ENCODE measurements around the gene TTLL11.

The TTLL11 gene

DNA sequence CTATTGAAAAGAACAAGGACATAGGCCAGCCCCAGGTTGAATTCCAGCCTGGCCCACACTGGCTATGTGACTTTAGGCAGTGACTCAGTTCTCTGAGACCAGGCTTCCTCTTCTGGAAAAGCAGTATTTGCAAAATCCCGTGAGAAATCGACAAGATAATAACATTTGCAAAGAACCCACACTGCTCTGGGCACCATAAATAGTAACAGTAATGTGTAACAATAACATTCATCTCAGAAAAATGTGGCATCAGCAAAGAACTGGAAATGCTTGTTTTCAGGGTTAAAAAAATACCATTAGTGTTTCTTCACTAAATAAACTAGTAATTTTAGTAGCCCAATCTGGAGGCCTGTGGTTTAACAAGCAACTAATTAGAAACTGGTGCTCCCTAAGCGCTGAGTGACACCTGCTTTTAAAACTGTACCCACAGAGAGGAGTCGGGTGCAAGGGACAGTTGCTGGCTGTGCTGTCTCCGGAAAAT is 148.4 kb downstream of the TTLL11 start:
- WGBS, result 83% methylated on average over 5 of the region's 5 CpGs
- H3K27me3 ChIP-seq (ENCODE audit: insufficient read depth, low read length), result no peaks in the 10 kb centered on the region
- H3K9me3 ChIP-seq (ENCODE audit: insufficient read depth, low read depth, low read length), result no peaks in the 10 kb centered on the region
- H3K36me3 ChIP-seq (ENCODE audit: insufficient read depth, low read length), result no peaks in the 10 kb centered on the region
- H3K4me3 ChIP-seq (ENCODE audit: low read length), result no peak overlapping the region
- no peak overlapping the region for H3K9ac ChIP-seq (ENCODE audit: low read depth, low read length)
- H3K4me1 ChIP-seq (ENCODE audit: insufficient read depth, low read length), result peaks cover 16% of the 10 kb centered on the region
- no peak overlapping the region for H3K27ac ChIP-seq (ENCODE audit: low read depth, low read length)

GRCh38 chr9:121943463-121943862 is 149.6 kb downstream of the TTLL11 start:
- Histone ChIP-seq H3K27me3 (ENCODE audit: insufficient read depth, low read length) (no peaks in the 10 kb centered on the region), H3K9me3 (ENCODE audit: insufficient read depth, low read depth, low read length) (no peaks in the 10 kb centered on the region), H3K36me3 (ENCODE audit: insufficient read depth, low read length) (no peaks in the 10 kb centered on the region), H3K9ac (ENCODE audit: low read depth, low read length) (no peak overlapping the region), H3K27ac (ENCODE audit: low read depth, low read length) (no peak overlapping the region), H3K4me3 (ENCODE audit: low read length) (no peak overlapping the region), H3K4me1 (ENCODE audit: insufficient read depth, low read length) (peaks cover 18% of the 10 kb centered on the region)
- WGBS, result 93% methylated on average over 2 of the region's 2 CpGs

GRCh38 chr9:121942866-121943382 is 150.2 kb downstream of the TTLL11 start:
- WGBS, result 84% methylated on average over 12 of the region's 15 CpGs
- no peak overlapping the region for H3K9ac ChIP-seq (ENCODE audit: low read depth, low read length)
- H3K27ac ChIP-seq (ENCODE audit: low read depth, low read length), result no peak overlapping the region
- H3K9me3 ChIP-seq (ENCODE audit: insufficient read depth, low read depth, low read length), result no peaks in the 10 kb centered on the region
- H3K4me3 ChIP-seq (ENCODE audit: low read length), result no peak overlapping the region
- H3K27me3 ChIP-seq (ENCODE audit: insufficient read depth, low read length), result no peaks in the 10 kb centered on the region
- no peaks in the 10 kb centered on the region for H3K36me3 ChIP-seq (ENCODE audit: insufficient read depth, low read length)
- H3K4me1 ChIP-seq (ENCODE audit: insufficient read depth, low read length), result peaks cover 16% of the 10 kb centered on the region

- H3K27me3 ChIP-seq (ENCODE audit: insufficient read depth, low read length), result no peaks in the 10 kb centered on the region
- no peaks in the 10 kb centered on the region for H3K36me3 ChIP-seq (ENCODE audit: insufficient read depth, low read length)
- H3K4me1 ChIP-seq (ENCODE audit: insufficient read depth, low read length), result peaks cover 13% of the 10 kb centered on the region; the same call in 1 of the 2 replicates
- H3K9me3 ChIP-seq (ENCODE audit: insufficient read depth, low read depth, low read length), result no peaks in the 10 kb centered on the region
- no peak overlapping the region for H3K9ac ChIP-seq (ENCODE audit: low read depth, low read length)
- no peak overlapping the region for H3K4me3 ChIP-seq (ENCODE audit: low read length)
- no peak overlapping the region for H3K27ac ChIP-seq (ENCODE audit: low read depth, low read length)
- WGBS, result 94% methylated on average over 6 of the region's 7 CpGs
Observed at GRCh38 chr9:121942313-121942712, 150.8 kb downstream of the TTLL11 start.

GRCh38 chr9:121939643-121940042 is 153.5 kb downstream of the TTLL11 start:
- no peak overlapping the region for H3K9ac ChIP-seq (ENCODE audit: low read depth, low read length)
- H3K4me3 ChIP-seq (ENCODE audit: low read length), result no peak overlapping the region
- WGBS, result 58% methylated on average over 10 of the region's 10 CpGs
- no peaks in the 10 kb centered on the region for H3K9me3 ChIP-seq (ENCODE audit: insufficient read depth, low read depth, low read length)
- H3K36me3 ChIP-seq (ENCODE audit: insufficient read depth, low read length), result no peaks in the 10 kb centered on the region
- no peaks in the 10 kb centered on the region for H3K27me3 ChIP-seq (ENCODE audit: insufficient read depth, low read length)
- peaks cover 13% of the 10 kb centered on the region; the same call in 1 of the 2 replicates for H3K4me1 ChIP-seq (ENCODE audit: insufficient read depth, low read length)
- no peak overlapping the region for H3K27ac ChIP-seq (ENCODE audit: low read depth, low read length)

DNA sequence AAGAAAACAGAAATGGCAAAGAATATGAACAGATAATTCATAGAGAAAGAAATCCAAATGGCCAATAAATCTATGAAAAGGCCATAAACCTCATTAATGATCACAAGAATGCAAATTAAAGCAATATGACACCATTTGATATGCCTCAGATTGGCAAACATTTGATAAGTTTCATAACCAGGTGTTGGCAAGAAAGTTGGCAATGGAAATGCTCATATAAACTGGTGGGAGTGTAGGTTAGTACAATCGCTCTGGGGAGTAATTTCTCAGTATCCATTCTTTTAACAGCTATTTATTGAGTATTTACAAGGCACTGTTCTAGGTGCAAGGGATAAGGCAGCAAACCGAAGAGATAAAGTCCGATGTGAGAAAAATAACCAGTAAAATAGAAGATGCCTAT is 154.5 kb downstream of the TTLL11 start:
- peaks cover 13% of the 10 kb centered on the region; the same call in 1 of the 2 replicates for H3K4me1 ChIP-seq (ENCODE audit: insufficient read depth, low read length)
- no peaks in the 10 kb centered on the region for H3K9me3 ChIP-seq (ENCODE audit: insufficient read depth, low read depth, low read length)
- no peak overlapping the region for H3K4me3 ChIP-seq (ENCODE audit: low read length)
- no peaks in the 10 kb centered on the region for H3K36me3 ChIP-seq (ENCODE audit: insufficient read depth, low read length)
- H3K9ac ChIP-seq (ENCODE audit: low read depth, low read length), result no peak overlapping the region
- H3K27me3 ChIP-seq (ENCODE audit: insufficient read depth, low read length), result no peaks in the 10 kb centered on the region
- 97% methylated on average over 2 of the region's 3 CpGs for WGBS
- H3K27ac ChIP-seq (ENCODE audit: low read depth, low read length), result no peak overlapping the region

DNA sequence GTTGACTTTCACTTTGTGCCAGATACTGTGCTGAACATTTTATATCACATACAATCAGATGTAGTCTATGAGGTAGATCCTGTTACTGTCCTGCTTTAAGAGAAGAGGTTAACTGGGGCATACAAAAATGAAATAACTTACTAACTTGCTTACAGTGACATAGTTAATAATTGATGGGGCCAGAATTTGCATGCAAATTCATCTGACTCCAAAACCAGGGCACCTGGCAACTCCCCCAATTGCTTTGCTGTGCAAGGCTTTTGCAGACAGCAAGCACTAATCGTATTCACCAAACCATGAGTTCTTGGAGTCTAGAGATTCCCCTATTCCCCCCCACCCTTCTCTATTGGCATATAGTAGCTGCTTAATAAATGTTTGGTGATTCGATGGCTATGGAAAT is 155.9 kb downstream of the TTLL11 start:
- 83% methylated on average over 1 of the region's 2 CpGs for WGBS
- H3K4me1 ChIP-seq (ENCODE audit: insufficient read depth, low read length), result 0 out of 2 replicates have a peak, but pooled peaks cover 4% of the 10 kb centered on the region
- no peak overlapping the region for H3K4me3 ChIP-seq (ENCODE audit: low read length)
- no peaks in the 10 kb centered on the region for H3K27me3 ChIP-seq (ENCODE audit: insufficient read depth, low read length)
- no peaks in the 10 kb centered on the region for H3K36me3 ChIP-seq (ENCODE audit: insufficient read depth, low read length)
- H3K27ac ChIP-seq (ENCODE audit: low read depth, low read length), result no peak overlapping the region
- H3K9ac ChIP-seq (ENCODE audit: low read depth, low read length), result no peak overlapping the region
- no peaks in the 10 kb centered on the region for H3K9me3 ChIP-seq (ENCODE audit: insufficient read depth, low read depth, low read length)

DNA sequence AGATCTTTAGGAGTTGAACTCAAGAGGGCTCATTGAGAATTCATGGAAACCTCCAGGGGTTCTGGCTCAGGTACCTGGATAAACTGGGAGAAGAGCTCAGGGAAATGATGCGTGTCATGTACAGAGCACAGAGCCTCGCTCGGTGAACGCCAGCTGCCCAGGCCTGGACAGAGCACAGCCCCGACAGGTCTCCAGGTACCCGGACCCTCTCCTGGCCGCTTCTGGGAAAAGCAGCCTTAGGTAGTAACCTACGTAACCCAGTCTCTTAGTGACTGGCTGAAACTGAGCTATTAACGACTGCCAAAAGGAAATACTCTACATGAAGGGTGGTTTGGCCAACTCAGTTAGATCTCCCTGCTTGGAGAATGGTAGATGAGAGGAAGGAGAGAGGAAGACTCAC is 157.4 kb downstream of the TTLL11 start:
- Histone ChIP-seq H3K9me3 (ENCODE audit: insufficient read depth, low read depth, low read length) (no peaks in the 10 kb centered on the region), H3K9ac (ENCODE audit: low read depth, low read length) (no peak overlapping the region), H3K4me1 (ENCODE audit: insufficient read depth, low read length) (0 out of 2 replicates have a peak, but pooled peaks cover 4% of the 10 kb centered on the region), H3K27ac (ENCODE audit: low read depth, low read length) (no peak overlapping the region), H3K27me3 (ENCODE audit: insufficient read depth, low read length) (no peaks in the 10 kb centered on the region), H3K36me3 (ENCODE audit: insufficient read depth, low read length) (no peaks in the 10 kb centered on the region), H3K4me3 (ENCODE audit: low read length) (no peak overlapping the region)
- WGBS, result 74% methylated on average over 9 of the region's 9 CpGs

DNA sequence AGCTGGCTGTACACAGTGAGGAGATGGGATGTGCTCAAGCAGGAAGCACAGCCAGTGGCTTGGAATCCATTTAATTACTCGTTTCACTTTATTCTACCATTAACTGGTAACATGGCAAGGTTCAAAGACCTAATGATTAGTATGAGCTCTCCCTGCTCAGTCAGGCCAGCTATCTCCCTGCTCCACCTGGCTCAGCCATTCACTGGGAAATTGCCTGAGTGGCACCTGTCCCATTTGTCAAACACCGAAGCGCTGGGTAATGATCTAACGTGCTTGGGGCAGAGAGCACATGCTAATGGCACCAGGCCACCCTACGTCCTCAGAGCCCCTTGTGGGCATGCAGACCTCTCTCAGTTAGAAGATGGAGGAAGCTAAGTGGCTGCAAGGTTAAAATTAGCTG is 162.2 kb downstream of the TTLL11 start:
- H3K9me3 ChIP-seq (ENCODE audit: insufficient read depth, low read depth, low read length), result no peaks in the 10 kb centered on the region
- H3K4me1 ChIP-seq (ENCODE audit: insufficient read depth, low read length), result no peaks in the 10 kb centered on the region
- H3K27ac ChIP-seq (ENCODE audit: low read depth, low read length), result no peak overlapping the region
- H3K9ac ChIP-seq (ENCODE audit: low read depth, low read length), result no peak overlapping the region
- H3K36me3 ChIP-seq (ENCODE audit: insufficient read depth, low read length), result no peaks in the 10 kb centered on the region
- no peak overlapping the region for H3K4me3 ChIP-seq (ENCODE audit: low read length)
- H3K27me3 ChIP-seq (ENCODE audit: insufficient read depth, low read length), result no peaks in the 10 kb centered on the region
- 88% methylated on average over 5 of the region's 5 CpGs for WGBS

- no peaks in the 10 kb centered on the region for H3K4me1 ChIP-seq (ENCODE audit: insufficient read depth, low read length)
- H3K36me3 ChIP-seq (ENCODE audit: insufficient read depth, low read length), result no peaks in the 10 kb centered on the region
- H3K27me3 ChIP-seq (ENCODE audit: insufficient read depth, low read length), result no peaks in the 10 kb centered on the region
- H3K9me3 ChIP-seq (ENCODE audit: insufficient read depth, low read depth, low read length), result no peaks in the 10 kb centered on the region
- H3K9ac ChIP-seq (ENCODE audit: low read depth, low read length), result no peak overlapping the region
- WGBS, result 74% methylated on average over 10 of the region's 12 CpGs
- no peak overlapping the region for H3K27ac ChIP-seq (ENCODE audit: low read depth, low read length)
- H3K4me3 ChIP-seq (ENCODE audit: low read length), result no peak overlapping the region
Observed at GRCh38 chr9:121929893-121930875, 162.9 kb downstream of the TTLL11 start.

DNA sequence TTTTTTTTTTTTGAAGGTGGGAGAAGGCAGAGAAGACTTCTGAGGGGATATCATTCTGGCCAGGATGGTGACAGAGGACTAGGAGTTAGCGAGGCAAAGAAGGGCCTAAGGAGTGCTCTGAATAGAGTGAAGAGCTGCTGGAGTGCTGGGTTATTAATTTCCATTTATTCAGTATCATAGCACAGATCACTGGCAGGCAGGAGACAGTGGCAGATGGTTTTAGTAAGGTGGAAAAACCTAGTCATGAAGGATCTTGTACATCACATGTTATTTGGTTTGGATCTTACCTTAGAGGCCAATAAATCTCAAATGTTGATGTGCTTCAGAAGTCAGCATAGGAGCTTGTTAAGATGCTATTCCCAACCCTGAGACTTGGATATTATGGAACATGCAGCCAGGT is 165.5 kb downstream of the TTLL11 start:
- H3K27ac ChIP-seq (ENCODE audit: low read depth, low read length), result no peak overlapping the region
- H3K4me3 ChIP-seq (ENCODE audit: low read length), result no peak overlapping the region
- 100% methylated on average over 1 of the region's 1 CpG for WGBS
- no peaks in the 10 kb centered on the region for H3K27me3 ChIP-seq (ENCODE audit: insufficient read depth, low read length)
- no peak overlapping the region for H3K9ac ChIP-seq (ENCODE audit: low read depth, low read length)
- H3K9me3 ChIP-seq (ENCODE audit: insufficient read depth, low read depth, low read length), result no peaks in the 10 kb centered on the region
- no peaks in the 10 kb centered on the region for H3K36me3 ChIP-seq (ENCODE audit: insufficient read depth, low read length)
- no peaks in the 10 kb centered on the region for H3K4me1 ChIP-seq (ENCODE audit: insufficient read depth, low read length)
